GM23248 (cell line): ENCODE results near the gene ZDHHC16. TPM values are rescaled to one million over a fixed set of nuclear protein-coding genes. Genes with fewer than 3 reads are reported as not detected.

ENCODE experiments used
- DNase-seq: peaks from one replicate; pipeline ENCODE4 v3.0.0-alpha.2; 2015
- H2AFZ ChIP-seq: fragments of 200-600 bp; sonication (generic); 2 replicates; pipeline ENCODE4 v1.6.1; 2016; ENCODE audit warnings: antibody characterized with exemption
- H3F3A ChIP-seq: fragments of 200-600 bp; sonication (generic); 2 replicates; pipeline ENCODE4 v1.6.1; 2016; ENCODE audit warnings: mild to moderate bottlenecking, antibody characterized with exemption, mixed run types; ENCODE audit not compliant: insufficient read depth
- H3K27ac ChIP-seq: fragments of 200-600 bp; sonication (generic); 2 replicates; pipeline ENCODE4 v1.5.1; 2016; ENCODE audit warnings: mild to moderate bottlenecking
- H3K27me3 ChIP-seq: fragments of 200-600 bp; sonication (generic); replicated peaks from 2 replicates; pipeline ENCODE4 v1.6.1; 2016; ENCODE audit warnings: mild to moderate bottlenecking; ENCODE audit not compliant: insufficient read depth
- H3K36me3 ChIP-seq: fragments of 200-600 bp; sonication (generic); 2 replicates; pipeline ENCODE4 v1.6.1; 2016; ENCODE audit warnings: low read depth, mild to moderate bottlenecking
- H3K4me1 ChIP-seq: fragments of 200-600 bp; sonication (generic); 2 replicates; pipeline ENCODE4 v1.6.1; 2016; ENCODE audit warnings: mild to moderate bottlenecking; ENCODE audit not compliant: insufficient read depth
- H3K4me2 ChIP-seq: fragments of 200-600 bp; sonication (generic); one replicate; pipeline ENCODE4 v1.6.1; 2016; ENCODE audit warnings: mild to moderate bottlenecking; ENCODE audit not compliant: unreplicated experiment
- H3K4me3 ChIP-seq: fragments of 200-600 bp; sonication (generic); 2 replicates; pipeline ENCODE4 v1.5.1; 2016; ENCODE audit warnings: mild to moderate bottlenecking
- H3K79me2 ChIP-seq: fragments of 200-600 bp; sonication (generic); 2 replicates; pipeline ENCODE4 v1.6.1; 2016; ENCODE audit warnings: mild to moderate bottlenecking; ENCODE audit not compliant: insufficient read depth
- H3K9ac ChIP-seq: fragments of 200-600 bp; sonication (generic); 2 replicates; pipeline ENCODE4 v1.6.1; 2016; ENCODE audit warnings: mild to moderate bottlenecking
- H3K9me2 ChIP-seq: fragments of 200-600 bp; sonication (generic); 2 replicates; pipeline ENCODE4 v1.6.1; 2016; ENCODE audit warnings: mixed run types, mild to moderate bottlenecking, moderate library complexity; ENCODE audit not compliant: insufficient read depth
- H3K9me3 ChIP-seq: fragments of 200-600 bp; sonication (generic); one replicate; pipeline ENCODE4 v1.6.1; 2017; ENCODE audit warnings: low read depth
- H4K20me1 ChIP-seq: fragments of 200-600 bp; sonication (generic); 2 replicates; pipeline ENCODE4 v1.6.0; 2016; ENCODE audit not compliant: insufficient read depth
- EZH2 ChIP-seq: fragments of 200-600 bp; sonication (generic); IDR thresholded peaks from 2 replicates; pipeline ENCODE4 v1.6.1; 2018; ENCODE audit warnings: antibody characterized with exemption, mild to moderate bottlenecking; ENCODE audit not compliant: insufficient read depth, poor library complexity, severe bottlenecking
- EZH2phosphoT487 ChIP-seq: fragments of 200-600 bp; sonication (generic); IDR thresholded peaks from 2 replicates; pipeline ENCODE4 v1.6.1; 2018; ENCODE audit warnings: antibody characterized with exemption, moderate library complexity, mild to moderate bottlenecking, low read depth; ENCODE audit not compliant: insufficient read depth
- WGBS, 2 experiments: methylation state at CpG; one replicate each; pipeline ENCODE4 v1.1.6; 2015 to 2017; ENCODE audit warnings: low lambda C conversion rate in 2 of 2, low coverage in 1 of 2; ENCODE audit errors: missing lambda C conversion rate in 2 of 2; 5-methylcytosine and 5-hydroxymethylcytosine counted together
- in situ Hi-C: fragments of 300-500 bp; cut with MboI; formaldehyde crosslinking; loops from 2 replicates; pipeline ENCODE4 v1.15.0; 2020
- polyA plus RNA-seq: library from polyadenylated mRNA; unstranded; fragments of >200 nt; fragmentation: Nextera tagmentation; extraction: Ambion mirVana; gene quantifications from 2 replicates; pipeline ENCODE4 v1.2.1, GENCODE V29; 2016
- total RNA-seq: library from RNA; depleted of rRNA; stranded (reverse); fragments of >200 nt; shearing (Covaris generic); gene quantifications from 2 replicates; pipeline ENCODE4 v1.2.3, GENCODE V29; 2014

Gene ZDHHC16
- total and polyA plus RNA-seq, 2 experiments from 2014 or later, result 68.2 to 69.1 TPM

- H3K4me1 ChIP-seq, result peaks cover 23% of the 10 kb centered on the region; the same call in 1 of the 2 replicates
- peak; percentile 35 for DNase-seq
- H3F3A ChIP-seq, result peaks cover 23% of the 10 kb centered on the region
- no peaks in the 10 kb centered on the region for H3K9me3 ChIP-seq
- H3K9me2 ChIP-seq, result no peaks in the 10 kb centered on the region
- no peaks in the 10 kb centered on the region for H3K27me3 ChIP-seq
- H3K4me2 ChIP-seq, result no peak overlapping the region
- TF ChIP-seq EZH2 (no peak), EZH2phosphoT487 (no peak)
- no peak overlapping the region for H3K27ac ChIP-seq
- H3K4me3 ChIP-seq, result no peak overlapping the region
- H3K36me3 ChIP-seq, result peaks cover 27% of the 10 kb centered on the region
- no peak overlapping the region for H2AFZ ChIP-seq
- H3K9ac ChIP-seq, result no peak overlapping the region
- no peaks in the 10 kb centered on the region for H4K20me1 ChIP-seq
- in situ Hi-C loops, result no loop called here
- peaks cover 95% of the 10 kb centered on the region for H3K79me2 ChIP-seq
- WGBS, 2 experiments, result 86 to 96% methylated on average over 2 of the region's 2 CpGs
Measured at GRCh38 chr10:97450828-97451227, 4.9 kb downstream of the ZDHHC16 start.

GRCh38 chr10:97451605-97452004 lies 5.6 kb downstream of the ZDHHC16 start:
- no peak overlapping the region for H3K4me3 ChIP-seq
- no peak overlapping the region for H2AFZ ChIP-seq
- H3K27ac ChIP-seq, result no peak overlapping the region
- H3K9me3 ChIP-seq, result no peaks in the 10 kb centered on the region
- no peak for TF ChIP-seq EZH2
- TF ChIP-seq EZH2phosphoT487, result no peak
- no peaks in the 10 kb centered on the region for H4K20me1 ChIP-seq
- peaks cover 23% of the 10 kb centered on the region for H3F3A ChIP-seq
- no peak for DNase-seq
- peaks cover 23% of the 10 kb centered on the region; the same call in 1 of the 2 replicates for H3K4me1 ChIP-seq
- peaks cover 32% of the 10 kb centered on the region for H3K36me3 ChIP-seq
- in situ Hi-C loops, result no loop called here
- H3K9me2 ChIP-seq, result no peaks in the 10 kb centered on the region
- 97% methylated on average over 17 of the region's 17 CpGs for WGBS, 2 experiments
- H3K9ac ChIP-seq, result no peak overlapping the region
- no peaks in the 10 kb centered on the region for H3K27me3 ChIP-seq
- H3K79me2 ChIP-seq, result peaks cover 89% of the 10 kb centered on the region
- H3K4me2 ChIP-seq, result no peak overlapping the region

GRCh38 chr10:97452352-97452751 lies 6.4 kb downstream of the ZDHHC16 start:
- H3K4me3 ChIP-seq, result no peak overlapping the region

GRCh38 chr10:97454330-97455036 lies 8.5 kb downstream of the ZDHHC16 start:
- DNase-seq, result peak; percentile 58
- Histone ChIP-seq H3K79me2 (peaks cover 60% of the 10 kb centered on the region), H4K20me1 (no peaks in the 10 kb centered on the region), H3F3A (peaks cover 37% of the 10 kb centered on the region), H3K27ac (no peak overlapping the region), H3K4me2 (no peak overlapping the region), H3K9ac (no peak overlapping the region), H2AFZ (no peak overlapping the region), H3K9me2 (no peaks in the 10 kb centered on the region), H3K27me3 (no peaks in the 10 kb centered on the region), H3K36me3 (peaks cover 55% of the 10 kb centered on the region), H3K4me3 (no peak overlapping the region), H3K4me1 (0 out of 2 replicates have a peak, but pooled peaks cover 7% of the 10 kb centered on the region), H3K9me3 (no peaks in the 10 kb centered on the region)
- in situ Hi-C loops, result no loop called here
- WGBS, 2 experiments, result 57 to 65% methylated on average over 3 of the region's 3 CpGs
- TF ChIP-seq EZH2 (no peak), EZH2phosphoT487 (no peak)

More at GRCh38 chr10:97452352-97452751, 6.4 kb downstream of the ZDHHC16 start:
- no peak overlapping the region for H3K9ac ChIP-seq
- no peak for DNase-seq
- peaks cover 27% of the 10 kb centered on the region for H3F3A ChIP-seq
- H3K4me2 ChIP-seq, result no peak overlapping the region
- no peak overlapping the region for H3K27ac ChIP-seq
- H4K20me1 ChIP-seq, result no peaks in the 10 kb centered on the region
- peaks cover 38% of the 10 kb centered on the region for H3K36me3 ChIP-seq
- in situ Hi-C loops, result no loop called here
- H3K9me3 ChIP-seq, result no peaks in the 10 kb centered on the region
- peaks cover 17% of the 10 kb centered on the region; the same call in 1 of the 2 replicates for H3K4me1 ChIP-seq
- no peak for TF ChIP-seq EZH2
- TF ChIP-seq EZH2phosphoT487, result no peak
- H2AFZ ChIP-seq, result no peak overlapping the region
- no peaks in the 10 kb centered on the region for H3K27me3 ChIP-seq
- 85 to 87% methylated on average over 6 of the region's 6 CpGs for WGBS, 2 experiments
- no peaks in the 10 kb centered on the region for H3K9me2 ChIP-seq
- H3K79me2 ChIP-seq, result peaks cover 81% of the 10 kb centered on the region
